Smooth muscle cell (in vitro differentiated cells): ENCODE data around the gene HIGD2A. TPM values are rescaled to one million over a fixed set of nuclear protein-coding genes. Genes with fewer than 3 reads are reported as not detected.

Experiments
- DNase-seq: peaks from one replicate; lab custom pipeline; 2025; ENCODE audit not compliant: unreplicated experiment; lab: John Stamatoyannopoulos, UW
- H2AFZ ChIP-seq: fragments of 200-600 bp; sonication (generic); 2 replicates; pipeline ENCODE4 v1.6.0; 2016; ENCODE audit warnings: antibody characterized with exemption, low read depth, mild to moderate bottlenecking
- H3F3A ChIP-seq: fragments of 200-600 bp; sonication (generic); 2 replicates; pipeline ENCODE4 v1.6.0; 2017; ENCODE audit warnings: antibody characterized with exemption, low read depth
- H3K27ac ChIP-seq: fragments of 200-600 bp; sonication (generic); 2 replicates; pipeline ENCODE4 v1.5.1; 2016; ENCODE audit warnings: low read depth, mild to moderate bottlenecking
- H3K27me3 ChIP-seq: fragments of 200-600 bp; sonication (generic); 2 replicates; pipeline ENCODE4 v1.6.1; 2016; ENCODE audit warnings: low read depth, mild to moderate bottlenecking
- H3K36me3 ChIP-seq: fragments of 200-600 bp; sonication (generic); 2 replicates; pipeline ENCODE4 v1.5.1; 2016; ENCODE audit warnings: low read depth
- H3K4me1 ChIP-seq: fragments of 200-600 bp; sonication (generic); 2 replicates; pipeline ENCODE4 v1.5.1; 2016; ENCODE audit warnings: low read depth
- H3K4me2 ChIP-seq: fragments of 200-600 bp; sonication (generic); 2 replicates; pipeline ENCODE4 v1.6.0; 2016; ENCODE audit warnings: mild to moderate bottlenecking
- H3K4me3 ChIP-seq: fragments of 200-600 bp; sonication (generic); 2 replicates; pipeline ENCODE4 v1.5.1; 2016; ENCODE audit warnings: mild to moderate bottlenecking
- H3K79me2 ChIP-seq: fragments of 200-600 bp; sonication (generic); 2 replicates; pipeline ENCODE4 v1.6.0; 2016; ENCODE audit warnings: low read depth, mild to moderate bottlenecking
- H3K9ac ChIP-seq: fragments of 200-600 bp; sonication (generic); 2 replicates; pipeline ENCODE4 v1.6.0; 2016; ENCODE audit warnings: low read depth
- H3K9me3 ChIP-seq: fragments of 200-600 bp; sonication (generic); replicated peaks from 2 replicates; pipeline ENCODE4 v1.5.1; 2016; ENCODE audit warnings: low read depth
- H4K20me1 ChIP-seq: fragments of 200-600 bp; sonication (generic); 2 replicates; pipeline ENCODE4 v1.6.0; 2016; ENCODE audit warnings: low read depth
- CTCF ChIP-seq: fragments of 200-600 bp; sonication (generic); IDR thresholded peaks from 2 replicates; pipeline ENCODE4 v1.5.1; 2017; ENCODE audit warnings: borderline replicate concordance, mild to moderate bottlenecking, antibody characterized with exemption; ENCODE audit not compliant: insufficient read depth, poor library complexity, severe bottlenecking
- WGBS: methylation state at CpG from one replicate; pipeline ENCODE4 v1.1.7; 2016; ENCODE audit warnings: low lambda C conversion rate; 5-methylcytosine and 5-hydroxymethylcytosine counted together
- polyA plus RNA-seq: library from polyadenylated mRNA; unstranded; fragments of >200 nt; fragmentation: Nextera tagmentation; extraction: Ambion mirVana; gene quantifications from 2 replicates; pipeline ENCODE4 v1.2.1, GENCODE V29; 2016
- total RNA-seq: library from RNA; depleted of rRNA; stranded (reverse); fragments of >200 nt; gene quantifications from 2 replicates; pipeline ENCODE4 v1.2.3, GENCODE V29; 2014

HIGD2A gene
- total and polyA plus RNA-seq, 2 experiments from 2014 or later = 94.5 to 140 TPM

GRCh38 chr5:176383248-176383905 lies 5.2 kb upstream of the HIGD2A start:
- H4K20me1 ChIP-seq = no peaks in the 10 kb centered on the region

DNA sequence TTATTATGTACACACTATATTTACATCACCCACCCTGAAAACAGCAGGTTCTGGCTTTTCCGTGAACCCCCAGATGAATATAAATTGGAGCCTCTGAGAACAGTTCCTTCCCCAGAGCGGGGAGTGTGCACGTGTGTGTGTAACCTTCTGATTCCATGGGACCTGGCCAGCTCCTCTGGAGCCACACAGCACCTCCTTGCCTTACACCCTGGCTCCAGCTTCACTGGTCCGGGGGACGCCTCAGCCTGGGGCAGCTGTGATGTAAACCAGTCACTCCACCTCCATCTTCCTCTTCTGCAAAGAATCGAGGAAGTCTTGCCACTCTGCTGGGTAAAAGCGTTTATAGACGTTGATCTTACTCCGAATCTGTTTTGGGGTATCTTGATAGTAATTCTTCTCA lies 4.6 kb upstream of the HIGD2A start:
- Histone ChIP-seq H3K4me3 (no peak overlapping the region), H3K79me2 (peaks cover 29% of the 10 kb centered on the region), H3K36me3 (peaks cover 7% of the 10 kb centered on the region), H3K9ac (no peak overlapping the region), H4K20me1 (no peaks in the 10 kb centered on the region), H3K27ac (no peak overlapping the region), H3K4me2 (no peak overlapping the region), H2AFZ (no peak overlapping the region), H3F3A (no peaks in the 10 kb centered on the region), H3K27me3 (no peaks in the 10 kb centered on the region), H3K9me3 (no peaks in the 10 kb centered on the region), H3K4me1 (peaks cover 11% of the 10 kb centered on the region)
- DNase-seq = no peak
- WGBS = 96% methylated on average over 9 of the region's 9 CpGs
- no peak for TF ChIP-seq CTCF

More at GRCh38 chr5:176383248-176383905, 5.2 kb upstream of the HIGD2A start:
- Histone ChIP-seq H3F3A (no peaks in the 10 kb centered on the region), H3K36me3 (peaks cover 7% of the 10 kb centered on the region), H3K9ac (no peak overlapping the region), H3K79me2 (peaks cover 29% of the 10 kb centered on the region), H3K27me3 (no peaks in the 10 kb centered on the region), H3K4me3 (no peak overlapping the region), H3K4me2 (no peak overlapping the region), H3K27ac (no peak overlapping the region), H3K4me1 (peaks cover 11% of the 10 kb centered on the region), H3K9me3 (no peaks in the 10 kb centered on the region), H2AFZ (no peak overlapping the region)
- 84% methylated on average over 15 of the region's 15 CpGs for WGBS
- no peak for DNase-seq
- TF ChIP-seq CTCF = no peak

GRCh38 chr5:176384366-176384930 lies 4.1 kb upstream of the HIGD2A start:
- H3K4me1 ChIP-seq = peaks cover 11% of the 10 kb centered on the region
- no peak overlapping the region for H2AFZ ChIP-seq
- H3K79me2 ChIP-seq = peaks cover 29% of the 10 kb centered on the region
- no peak overlapping the region for H3K9ac ChIP-seq
- DNase-seq = no peak
- H3K4me3 ChIP-seq = no peak overlapping the region
- H4K20me1 ChIP-seq = no peaks in the 10 kb centered on the region
- H3K9me3 ChIP-seq = no peaks in the 10 kb centered on the region
- WGBS = 99% methylated on average over 8 of the region's 8 CpGs
- H3K36me3 ChIP-seq = peaks cover 7% of the 10 kb centered on the region
- no peak overlapping the region for H3K4me2 ChIP-seq
- H3K27ac ChIP-seq = no peak overlapping the region
- H3F3A ChIP-seq = no peaks in the 10 kb centered on the region
- H3K27me3 ChIP-seq = no peaks in the 10 kb centered on the region
- TF ChIP-seq CTCF = no peak

DNA sequence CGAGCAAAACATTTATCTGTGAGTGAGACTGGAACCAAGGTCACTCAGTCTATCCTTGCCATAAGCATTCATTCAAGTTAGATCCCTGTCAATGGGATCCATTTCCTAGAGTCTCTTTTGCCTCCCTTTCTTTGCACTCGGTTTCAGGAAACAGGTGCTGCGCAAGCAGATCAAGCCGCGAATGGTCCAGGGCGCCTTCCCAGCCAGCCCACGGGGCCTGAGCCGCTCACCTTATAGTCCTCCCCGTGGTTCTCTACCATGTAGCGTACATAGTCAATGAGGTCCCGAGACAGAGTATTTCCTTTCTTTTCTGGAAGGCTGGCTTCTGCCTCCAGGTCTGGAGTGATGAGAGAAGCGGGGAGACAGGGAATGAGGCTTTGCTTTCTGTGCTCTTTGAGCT lies 3.6 kb upstream of the HIGD2A start:
- no peak for DNase-seq
- Histone ChIP-seq H3K79me2 (peaks cover 29% of the 10 kb centered on the region), H3K36me3 (peaks cover 7% of the 10 kb centered on the region), H3K9me3 (no peaks in the 10 kb centered on the region), H4K20me1 (no peaks in the 10 kb centered on the region), H3K4me1 (peaks cover 14% of the 10 kb centered on the region), H2AFZ (no peak overlapping the region), H3K4me3 (no peak overlapping the region), H3K27me3 (no peaks in the 10 kb centered on the region), H3F3A (no peaks in the 10 kb centered on the region), H3K27ac (no peak overlapping the region), H3K4me2 (no peak overlapping the region), H3K9ac (no peak overlapping the region)
- no peak for TF ChIP-seq CTCF
- WGBS = 96% methylated on average over 12 of the region's 12 CpGs
